ENCODE data around the gene ANKRD49. TPM values are rescaled to one million over a fixed set of nuclear protein-coding genes. Genes with fewer than 3 reads are reported as not detected.
"Not testable (repeated sequence)": the region's sequence is repeated elsewhere in the genome, so short reads cannot be mapped to it uniquely, and the experiment has no call there.

Gene ANKRD49
- polyA plus RNA-seq, 2 donors, result 11.5 to 14.6 TPM

GRCh38 chr11:94501522-94501921, 7.7 kb downstream of the ANKRD49 start:
- Histone ChIP-seq H3K27ac (ENCODE audit: low read depth in 2 of 2, low read length in 1 of 2) (no peak overlapping the region), H3K9me3 (ENCODE audit: control insufficient read depth in 2 of 2, insufficient read depth in 1 of 2, low read depth in 1 of 2, low read length in 1 of 2) (no peaks in the 10 kb centered on the region), H3K27me3 (ENCODE audit: control insufficient read depth in 1 of 2, insufficient read depth in 2 of 2, low read length in 2 of 2) (no peaks in the 10 kb centered on the region), H3K36me3 (ENCODE audit: control insufficient read depth in 2 of 2, insufficient read depth in 2 of 2, low read length in 1 of 2) (peaks cover 4 to 6% of the 10 kb centered on the region in 2 donors), H3K4me1 (ENCODE audit: control insufficient read depth in 2 of 2, insufficient read depth in 2 of 2, low read length in 1 of 2) (no peaks in the 10 kb centered on the region), H3K4me3 (ENCODE audit: low read depth in 1 of 2, low read length in 2 of 2) (no peak overlapping the region)
- WGBS, 2 donors, result 70 to 72% methylated on average over 2 of the region's 2 CpGs

GRCh38 chr11:94504689-94505293, 11.0 kb downstream of the ANKRD49 start:
- 6 to 20% methylated on average over 3 of the region's 3 CpGs for WGBS, 2 donors
- H3K4me3 ChIP-seq (ENCODE audit: low read depth in 1 of 2, low read length in 2 of 2), result no peak overlapping the region
- peaks cover 0 to 2% of the 10 kb centered on the region in 2 donors for H3K36me3 ChIP-seq (ENCODE audit: control insufficient read depth in 2 of 2, insufficient read depth in 2 of 2, low read length in 1 of 2)
- H3K27ac ChIP-seq (ENCODE audit: low read depth in 2 of 2, low read length in 1 of 2), result no peak overlapping the region
- no peaks in the 10 kb centered on the region for H3K9me3 ChIP-seq (ENCODE audit: control insufficient read depth in 2 of 2, insufficient read depth in 1 of 2, low read depth in 1 of 2, low read length in 1 of 2)
- no peaks in the 10 kb centered on the region for H3K4me1 ChIP-seq (ENCODE audit: control insufficient read depth in 2 of 2, insufficient read depth in 2 of 2, low read length in 1 of 2)
- no peaks in the 10 kb centered on the region for H3K27me3 ChIP-seq (ENCODE audit: control insufficient read depth in 1 of 2, insufficient read depth in 2 of 2, low read length in 2 of 2)

GRCh38 chr11:94506513-94506912, 12.7 kb downstream of the ANKRD49 start:
- H3K4me1 ChIP-seq (ENCODE audit: control insufficient read depth in 2 of 2, insufficient read depth in 2 of 2, low read length in 1 of 2); H3K27me3 ChIP-seq (ENCODE audit: control insufficient read depth in 1 of 2, insufficient read depth in 2 of 2, low read length in 2 of 2); H3K36me3 ChIP-seq (ENCODE audit: control insufficient read depth in 2 of 2, insufficient read depth in 2 of 2, low read length in 1 of 2); H3K27ac ChIP-seq (ENCODE audit: low read depth in 2 of 2, low read length in 1 of 2); H3K4me3 ChIP-seq (ENCODE audit: low read depth in 1 of 2, low read length in 2 of 2); H3K9me3 ChIP-seq (ENCODE audit: control insufficient read depth in 2 of 2, insufficient read depth in 1 of 2, low read depth in 1 of 2, low read length in 1 of 2): not testable (repeated sequence)
- WGBS, 2 donors, result 83 to 93% methylated on average over 5 of the region's 5 CpGs

GRCh38 chr11:94507485-94507884, 13.7 kb downstream of the ANKRD49 start:
- 53 to 64% methylated on average over 4 of the region's 4 CpGs for WGBS, 2 donors
- no peaks in the 10 kb centered on the region for H3K27me3 ChIP-seq (ENCODE audit: control insufficient read depth in 1 of 2, insufficient read depth in 2 of 2, low read length in 2 of 2)
- H3K4me1 ChIP-seq (ENCODE audit: control insufficient read depth in 2 of 2, insufficient read depth in 2 of 2, low read length in 1 of 2), result peaks cover 0 to 1% of the 10 kb centered on the region in 2 donors
- H3K4me3 ChIP-seq (ENCODE audit: low read depth in 1 of 2, low read length in 2 of 2), result no peak overlapping the region
- no peaks in the 10 kb centered on the region for H3K9me3 ChIP-seq (ENCODE audit: control insufficient read depth in 2 of 2, insufficient read depth in 1 of 2, low read depth in 1 of 2, low read length in 1 of 2)
- no peak overlapping the region for H3K27ac ChIP-seq (ENCODE audit: low read depth in 2 of 2, low read length in 1 of 2)
- no peaks in the 10 kb centered on the region for H3K36me3 ChIP-seq (ENCODE audit: control insufficient read depth in 2 of 2, insufficient read depth in 2 of 2, low read length in 1 of 2)

- peak within 1 kb of the TSS; percentile 39 to 48 for H3K4me3 ChIP-seq (ENCODE audit: low read depth in 1 of 2, low read length in 2 of 2)
- no peak within 1 kb of the TSS for H3K27ac ChIP-seq (ENCODE audit: low read depth in 2 of 2, low read length in 1 of 2)
- 16 to 18% methylated on average over 53 of the region's 53 CpGs for WGBS, 2 donors
- H3K9me3 ChIP-seq (ENCODE audit: control insufficient read depth in 2 of 2, insufficient read depth in 1 of 2, low read depth in 1 of 2, low read length in 1 of 2), result no peaks in the 10 kb centered on the region
- peaks cover 0 to 5% of the 10 kb centered on the region in 2 donors for H3K4me1 ChIP-seq (ENCODE audit: control insufficient read depth in 2 of 2, insufficient read depth in 2 of 2, low read length in 1 of 2)
- no peaks in the 10 kb centered on the region for H3K27me3 ChIP-seq (ENCODE audit: control insufficient read depth in 1 of 2, insufficient read depth in 2 of 2, low read length in 2 of 2)
- H3K36me3 ChIP-seq (ENCODE audit: control insufficient read depth in 2 of 2, insufficient read depth in 2 of 2, low read length in 1 of 2), result no peaks in the 10 kb centered on the region
Observed at GRCh38 chr11:94511932-94512781, 18.4 kb downstream of the ANKRD49 start, which contains the start of gene C11orf97. TSS of gene C11orf97 (plus strand) at chr11:94512461. CDS start at chr11:94512529, 68 bp downstream.

- Histone ChIP-seq H3K4me1 (ENCODE audit: control insufficient read depth in 2 of 2, insufficient read depth in 2 of 2, low read length in 1 of 2) (peaks cover 0 to 5% of the 10 kb centered on the region in 2 donors), H3K4me3 (ENCODE audit: low read depth in 1 of 2, low read length in 2 of 2) (no peak overlapping the region), H3K27me3 (ENCODE audit: control insufficient read depth in 1 of 2, insufficient read depth in 2 of 2, low read length in 2 of 2) (no peaks in the 10 kb centered on the region), H3K9me3 (ENCODE audit: control insufficient read depth in 2 of 2, insufficient read depth in 1 of 2, low read depth in 1 of 2, low read length in 1 of 2) (no peaks in the 10 kb centered on the region), H3K36me3 (ENCODE audit: control insufficient read depth in 2 of 2, insufficient read depth in 2 of 2, low read length in 1 of 2) (no peaks in the 10 kb centered on the region), H3K27ac (ENCODE audit: low read depth in 2 of 2, low read length in 1 of 2) (no peak overlapping the region)
- WGBS, 2 donors, result 48 to 55% methylated on average over 2 of the region's 2 CpGs
Observed at GRCh38 chr11:94513091-94513490, 19.3 kb downstream of the ANKRD49 start.

GRCh38 chr11:94515398-94515797, 21.6 kb downstream of the ANKRD49 start:
- H3K9me3 ChIP-seq (ENCODE audit: control insufficient read depth in 2 of 2, insufficient read depth in 1 of 2, low read depth in 1 of 2, low read length in 1 of 2), result no peaks in the 10 kb centered on the region
- WGBS, 2 donors, result 85 to 90% methylated on average over 2 of the region's 2 CpGs
- no peaks in the 10 kb centered on the region for H3K27me3 ChIP-seq (ENCODE audit: control insufficient read depth in 1 of 2, insufficient read depth in 2 of 2, low read length in 2 of 2)
- H3K4me3 ChIP-seq (ENCODE audit: low read depth in 1 of 2, low read length in 2 of 2), result no peak overlapping the region
- no peaks in the 10 kb centered on the region for H3K36me3 ChIP-seq (ENCODE audit: control insufficient read depth in 2 of 2, insufficient read depth in 2 of 2, low read length in 1 of 2)
- H3K4me1 ChIP-seq (ENCODE audit: control insufficient read depth in 2 of 2, insufficient read depth in 2 of 2, low read length in 1 of 2), result peaks cover 0 to 5% of the 10 kb centered on the region in 2 donors
- no peak overlapping the region for H3K27ac ChIP-seq (ENCODE audit: low read depth in 2 of 2, low read length in 1 of 2)

GRCh38 chr11:94516725-94517124, 22.9 kb downstream of the ANKRD49 start:
- no peak overlapping the region for H3K27ac ChIP-seq (ENCODE audit: low read depth in 2 of 2, low read length in 1 of 2)
- 15 to 48% methylated on average over 1 of the region's 1 CpG for WGBS, 2 donors
- no peaks in the 10 kb centered on the region for H3K36me3 ChIP-seq (ENCODE audit: control insufficient read depth in 2 of 2, insufficient read depth in 2 of 2, low read length in 1 of 2)
- H3K4me3 ChIP-seq (ENCODE audit: low read depth in 1 of 2, low read length in 2 of 2), result no peak overlapping the region
- H3K9me3 ChIP-seq (ENCODE audit: control insufficient read depth in 2 of 2, insufficient read depth in 1 of 2, low read depth in 1 of 2, low read length in 1 of 2), result no peaks in the 10 kb centered on the region
- H3K4me1 ChIP-seq (ENCODE audit: control insufficient read depth in 2 of 2, insufficient read depth in 2 of 2, low read length in 1 of 2), result peaks cover 0 to 5% of the 10 kb centered on the region in 2 donors
- H3K27me3 ChIP-seq (ENCODE audit: control insufficient read depth in 1 of 2, insufficient read depth in 2 of 2, low read length in 2 of 2), result no peaks in the 10 kb centered on the region

GRCh38 chr11:94518300-94518699, 24.5 kb downstream of the ANKRD49 start:
- H3K9me3 ChIP-seq (ENCODE audit: control insufficient read depth in 2 of 2, insufficient read depth in 1 of 2, low read depth in 1 of 2, low read length in 1 of 2), result no peaks in the 10 kb centered on the region
- H3K36me3 ChIP-seq (ENCODE audit: control insufficient read depth in 2 of 2, insufficient read depth in 2 of 2, low read length in 1 of 2), result no peaks in the 10 kb centered on the region
- H3K4me1 ChIP-seq (ENCODE audit: control insufficient read depth in 2 of 2, insufficient read depth in 2 of 2, low read length in 1 of 2), result peaks cover 0 to 1% of the 10 kb centered on the region in 2 donors
- no peak overlapping the region for H3K4me3 ChIP-seq (ENCODE audit: low read depth in 1 of 2, low read length in 2 of 2)
- H3K27ac ChIP-seq (ENCODE audit: low read depth in 2 of 2, low read length in 1 of 2), result no peak overlapping the region
- H3K27me3 ChIP-seq (ENCODE audit: control insufficient read depth in 1 of 2, insufficient read depth in 2 of 2, low read length in 2 of 2), result no peaks in the 10 kb centered on the region
- 67 to 68% methylated on average over 4 of the region's 4 CpGs for WGBS, 2 donors

Measured in esophagus (tissue), 2 donors.